ENCODE data around the gene RAB27A.
"Not testable (repeated sequence)": the region's sequence is repeated elsewhere in the genome, so short reads cannot be mapped to it uniquely, and the experiment has no call there.

The RAB27A gene

DNA sequence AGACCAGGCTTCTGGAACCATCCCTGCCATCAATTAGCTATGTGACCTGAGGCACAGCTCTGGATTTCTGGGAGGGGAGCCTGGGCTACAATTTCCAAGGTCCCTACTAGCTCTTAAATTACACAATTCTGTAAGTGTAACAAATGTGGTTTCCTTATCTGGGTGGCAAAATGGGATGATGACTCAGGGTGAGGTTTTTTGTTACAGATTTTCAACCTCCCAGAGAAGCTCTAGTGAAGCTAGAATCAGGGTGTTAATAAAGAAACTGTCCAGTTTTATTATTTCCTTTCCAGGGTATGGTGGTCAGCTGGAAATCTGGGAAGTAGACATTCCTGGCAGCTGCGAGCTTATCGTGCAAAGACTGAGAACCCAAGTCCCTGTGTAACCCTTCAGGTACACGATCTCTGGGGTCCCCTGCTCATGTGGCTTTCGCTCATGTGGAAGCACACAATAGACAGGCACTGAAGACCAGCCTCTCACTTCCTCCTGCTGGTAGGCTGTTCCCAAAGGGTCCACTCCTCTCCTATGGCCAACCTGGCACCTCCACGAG is 7.3 kb downstream of the RAB27A start:
- DNase-seq (ENCODE audit: low read depth in 3 of 3), result no peak

- DNase-seq (ENCODE audit: low read depth in 3 of 3), result no peak
These were observed 7.9 kb downstream of the RAB27A start for GRCh38 chr15:55281517-55282228.

- not testable (repeated sequence) for DNase-seq (ENCODE audit: low read depth in 3 of 3)
These were observed 9.0 kb downstream of the RAB27A start for GRCh38 chr15:55280589-55280988.

DNA sequence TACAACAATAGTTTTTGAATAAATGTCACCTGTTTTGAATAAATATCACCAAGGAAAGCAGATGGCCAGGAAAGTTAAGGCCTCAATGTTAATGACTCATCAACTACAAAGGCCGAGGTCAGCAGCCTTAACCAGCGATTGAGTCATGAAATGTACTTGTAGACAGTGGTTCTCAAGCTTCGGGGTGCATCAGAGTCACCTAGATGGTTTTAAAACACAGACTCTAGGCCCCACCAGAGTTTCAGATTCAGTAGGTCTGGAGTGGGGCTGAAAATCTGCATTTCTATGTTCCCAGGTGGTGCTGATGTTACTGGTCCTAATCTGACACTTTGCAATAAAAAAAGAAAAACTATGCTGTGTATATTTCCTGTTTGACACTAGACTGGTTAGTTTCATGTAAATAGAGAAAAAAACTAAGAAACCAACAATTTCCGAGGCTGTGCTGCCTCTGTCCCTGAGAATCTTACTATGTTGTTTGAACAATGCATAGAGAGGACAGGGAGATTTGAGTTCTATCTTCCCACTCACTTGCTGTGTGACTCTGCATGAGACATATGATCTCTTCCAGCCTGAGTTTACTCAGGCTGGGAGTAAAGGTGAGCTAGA is 9.8 kb downstream of the RAB27A start:
- no peak for DNase-seq (ENCODE audit: low read depth in 3 of 3)

DNA sequence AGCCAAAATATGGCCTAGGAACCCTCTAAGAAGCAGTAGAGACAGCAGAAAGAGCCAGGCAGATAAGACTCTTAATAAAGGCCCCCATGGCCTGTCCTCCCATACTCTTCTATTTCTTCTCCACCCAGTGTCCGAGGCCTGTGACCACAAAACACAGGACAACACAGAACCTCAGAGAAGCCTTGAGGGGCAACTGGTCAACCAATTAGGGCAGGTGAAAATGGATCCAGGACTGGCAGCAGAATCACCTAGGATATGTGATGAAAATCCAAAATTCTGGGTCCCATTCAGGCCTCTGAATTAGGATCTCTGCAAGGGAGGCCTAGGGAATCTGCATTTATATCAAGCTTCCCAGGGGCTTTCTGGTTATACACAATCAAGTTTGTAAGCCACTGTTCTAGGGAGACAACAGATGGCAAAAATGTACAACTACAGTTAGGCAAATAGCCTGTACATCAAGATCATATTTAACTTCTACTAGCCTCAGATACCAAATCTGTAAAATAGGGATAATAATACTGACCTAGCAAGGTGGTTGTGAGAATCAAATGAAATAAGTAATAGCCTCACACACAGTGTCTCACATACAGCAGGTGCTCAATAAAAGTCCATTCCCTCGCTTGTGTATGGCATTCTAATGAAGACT is 10.4 kb downstream of the RAB27A start:
- DNase-seq (ENCODE audit: low read depth in 3 of 3), result no peak

GRCh38 chr15:55277715-55278114 is 11.9 kb downstream of the RAB27A start:
- DNase-seq (ENCODE audit: low read depth in 3 of 3), result no peak

DNA sequence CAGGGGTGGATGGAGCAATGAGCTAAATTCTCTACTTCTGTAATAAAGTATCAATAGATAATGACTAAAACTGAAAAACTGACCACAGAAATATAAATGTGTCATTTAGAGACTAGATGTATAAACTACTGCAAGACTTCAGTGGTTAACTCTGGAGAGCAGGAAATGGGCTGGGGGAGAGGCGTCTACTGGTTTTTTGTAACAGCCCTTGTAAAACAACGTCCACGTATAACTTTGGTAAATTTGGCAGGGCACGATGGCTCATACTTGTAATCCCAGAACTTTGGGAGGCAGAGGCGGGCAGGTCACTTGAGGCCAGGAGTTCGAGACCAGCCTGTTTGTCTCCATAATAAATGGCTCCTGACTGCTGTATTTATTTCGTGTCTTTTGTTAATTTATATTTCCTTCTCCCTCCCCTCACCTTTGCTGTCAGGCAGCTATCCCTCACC is 12.5 kb downstream of the RAB27A start:
- DNase-seq (ENCODE audit: low read depth in 3 of 3), result no peak

GRCh38 chr15:55276324-55276723 is 13.3 kb downstream of the RAB27A start:
- DNase-seq (ENCODE audit: low read depth in 3 of 3), result no peak

- DNase-seq (ENCODE audit: low read depth in 3 of 3), result no peak
These were observed 19.3 kb downstream of the RAB27A start for GRCh38 chr15:55270291-55270690.

DNA sequence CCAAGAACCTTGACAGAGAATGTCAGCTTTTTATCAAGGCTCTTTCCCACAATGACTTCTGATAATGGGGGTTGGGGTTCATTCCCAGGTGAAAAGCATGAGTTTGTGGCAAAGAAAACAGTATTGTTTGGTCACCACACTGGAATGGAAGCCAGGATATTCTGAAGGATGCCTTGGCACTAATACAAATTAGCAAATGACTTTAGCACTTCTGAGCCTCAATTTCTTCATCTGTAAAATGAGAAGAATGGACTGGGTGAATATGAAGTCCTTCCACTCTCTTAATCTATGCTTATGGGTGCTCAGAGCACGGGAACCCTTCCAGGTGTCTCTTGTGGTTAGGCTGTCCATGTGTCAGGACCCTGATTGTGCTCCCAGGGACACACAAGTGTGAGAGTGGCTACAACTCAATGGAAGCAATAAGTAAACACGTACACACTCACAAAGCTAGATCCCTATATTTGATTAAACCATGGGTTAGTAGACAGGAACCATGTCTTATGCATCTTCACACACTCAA is 21.4 kb downstream of the RAB27A start:
- no peak for DNase-seq (ENCODE audit: low read depth in 3 of 3)

DNA sequence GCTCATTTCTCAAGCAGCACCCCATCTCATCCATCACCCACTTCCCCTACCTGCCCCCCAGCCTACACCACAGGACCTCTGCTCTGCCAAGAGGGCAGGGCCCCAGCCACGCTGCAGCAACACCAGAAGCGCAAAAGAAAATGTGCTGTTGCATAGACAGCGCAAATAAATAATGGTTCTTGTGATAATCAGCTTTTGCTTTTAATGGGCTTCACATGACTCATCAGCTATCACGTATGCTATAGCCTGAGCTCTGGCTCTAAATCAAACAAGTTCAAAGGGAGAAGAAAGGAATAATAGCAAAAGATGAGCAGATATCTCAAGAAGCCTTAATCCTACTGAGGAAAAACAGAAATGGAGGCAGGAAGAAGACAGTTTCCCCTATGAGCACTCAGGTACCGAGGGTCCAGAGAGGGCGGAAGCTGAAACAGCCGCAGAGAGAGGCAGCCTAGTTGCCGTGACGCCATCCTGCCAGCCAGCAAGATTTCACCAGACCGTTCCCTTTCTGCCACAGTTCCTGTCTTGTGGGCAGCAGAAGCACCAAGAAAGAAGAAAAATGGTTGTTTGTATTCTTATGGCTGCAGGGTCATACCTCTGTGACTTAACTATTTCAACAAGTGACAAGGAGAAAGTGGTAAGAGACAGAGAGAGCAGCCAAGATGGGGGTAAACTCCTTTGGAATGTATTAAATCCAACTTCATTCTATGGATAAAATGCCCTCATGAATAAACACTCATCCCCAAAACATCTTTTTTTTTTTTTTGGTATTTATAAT is 22.0 kb downstream of the RAB27A start:
- peak in 1 of 3 experiments; percentile 37 for DNase-seq (ENCODE audit: low read depth in 3 of 3)

- no peak for DNase-seq (ENCODE audit: low read depth in 3 of 3)
These were observed 23.1 kb downstream of the RAB27A start for GRCh38 chr15:55266547-55266946.

DNA sequence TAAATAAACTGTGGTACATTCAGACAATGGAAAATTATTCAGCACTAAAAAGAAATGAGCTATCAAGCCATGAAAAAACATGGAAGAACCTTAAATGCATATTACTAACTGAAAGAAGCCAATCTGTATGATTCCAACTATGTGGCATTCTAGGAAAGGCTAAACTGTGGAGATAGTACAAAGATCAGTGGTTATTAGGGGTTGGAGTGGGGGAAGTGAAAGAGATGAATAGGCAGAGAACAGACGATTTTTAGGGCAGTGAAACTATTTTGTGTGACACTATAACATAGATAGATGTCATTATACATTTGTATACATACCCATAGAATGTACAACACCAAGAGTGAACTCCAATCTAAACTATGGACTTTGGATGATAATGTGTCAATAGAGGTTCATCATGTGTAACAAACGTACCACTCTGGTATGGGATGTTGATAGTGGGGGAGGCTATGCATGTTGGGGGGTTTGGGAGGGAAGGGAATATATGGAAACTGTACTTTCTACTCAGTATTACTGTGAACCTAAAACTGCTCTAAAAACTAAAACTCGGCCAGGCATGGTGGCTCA is 29.0 kb downstream of the RAB27A start:
- no peak for DNase-seq (ENCODE audit: low read depth in 3 of 3)

- no peak for DNase-seq (ENCODE audit: low read depth in 3 of 3)
These were observed 31.7 kb downstream of the RAB27A start for GRCh38 chr15:55257938-55258337.

GRCh38 chr15:55257012-55257670 is 32.5 kb downstream of the RAB27A start:
- no peak for DNase-seq (ENCODE audit: low read depth in 3 of 3)

- DNase-seq (ENCODE audit: low read depth in 3 of 3), result no peak
These were observed 33.2 kb downstream of the RAB27A start for GRCh38 chr15:55256281-55257011.

GRCh38 chr15:55255714-55256113 is 33.9 kb downstream of the RAB27A start:
- DNase-seq (ENCODE audit: low read depth in 3 of 3), result no peak

DNA sequence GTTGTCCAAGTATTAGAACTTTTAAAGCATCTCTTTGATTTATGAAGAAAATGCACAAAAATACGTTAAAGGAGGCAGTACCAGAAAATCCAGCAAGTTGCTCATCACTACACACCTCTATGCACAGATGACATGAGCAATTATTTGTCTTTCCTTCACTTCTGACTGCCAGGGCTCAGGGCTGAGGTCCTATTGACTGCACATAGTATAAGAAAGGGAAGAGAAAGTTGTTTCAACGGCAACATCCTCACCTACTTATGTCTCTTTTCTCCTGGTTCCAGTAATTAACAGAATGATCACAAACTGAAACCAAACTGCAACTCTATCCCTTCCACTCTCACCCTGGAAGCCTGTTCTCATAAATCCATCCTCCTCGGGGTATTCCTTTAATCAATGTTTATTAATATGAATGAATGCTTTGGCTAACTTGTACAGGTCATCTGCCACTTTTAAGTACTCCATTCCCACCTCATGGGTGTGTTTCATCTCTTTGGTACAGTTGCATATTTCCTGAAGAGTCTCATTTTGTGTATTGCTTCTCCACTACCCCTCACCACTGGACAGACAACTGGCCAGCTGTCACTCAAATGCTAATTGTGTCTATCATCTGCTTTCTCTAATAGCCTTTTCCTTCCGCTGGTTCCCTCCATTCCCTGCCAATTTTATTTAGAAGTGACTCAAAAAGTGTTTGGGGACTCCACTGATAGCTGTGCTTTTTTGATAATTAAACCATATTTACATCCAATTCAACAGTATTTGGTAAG is 34.5 kb downstream of the RAB27A start:
- DNase-seq (ENCODE audit: low read depth in 3 of 3), result no peak

DNA sequence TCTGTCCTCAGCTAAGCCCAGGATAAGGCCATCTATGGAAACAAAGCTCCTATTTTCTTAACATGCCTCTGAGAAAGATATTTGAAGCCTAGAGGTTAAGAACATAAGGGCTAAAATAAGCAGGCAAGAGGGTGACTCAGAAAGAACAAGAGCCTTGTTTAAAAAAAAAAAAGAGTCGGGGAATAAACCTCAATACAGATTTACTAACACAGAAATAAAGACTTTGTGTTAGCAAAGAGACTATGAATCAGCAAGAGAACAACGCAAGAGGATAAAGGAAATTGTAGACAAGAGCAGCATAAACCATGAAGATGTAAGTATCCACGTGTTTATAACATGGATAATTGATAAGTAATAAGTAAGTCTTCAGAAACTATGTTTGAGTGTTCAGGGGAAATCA is 36.0 kb downstream of the RAB27A start:
- DNase-seq (ENCODE audit: low read depth in 3 of 3), result no peak
